HG02973 (cell line): Measurements from ENCODE around the gene ZSCAN21.

Experiments used
- ATAC-seq: cut with Tn5 transposase; IDR thresholded peaks from one replicate; pipeline ENCODE4 v1.9.1; 2021; ENCODE audit warnings: moderate library complexity; ENCODE audit not compliant: unreplicated experiment

The ZSCAN21 gene

GRCh38 chr7:100095289-100095688 lies 45.7 kb downstream of the ZSCAN21 start:
- no peak for ATAC-seq

- no peak for ATAC-seq
Observed at GRCh38 chr7:100095704-100096103, 46.1 kb downstream of the ZSCAN21 start.

- ATAC-seq: no peak
Observed at GRCh38 chr7:100098913-100099312, 49.3 kb downstream of the ZSCAN21 start.

GRCh38 chr7:100099452-100099851 lies 49.9 kb downstream of the ZSCAN21 start:
- ATAC-seq: no peak

- peak; percentile 55 for ATAC-seq
Observed at GRCh38 chr7:100100420-100101015, 50.9 kb downstream of the ZSCAN21 start.

- peak; percentile 79 for ATAC-seq
Observed at GRCh38 chr7:100101016-100101862, 51.7 kb downstream of the ZSCAN21 start, which contains the start of the genes AP4M1 and MCM7. AP4M1 (plus strand) TSS chr7:100101643; CDS start chr7:100101715, 72 bp downstream. MCM7 (minus strand) TSS chr7:100101397; CDS start chr7:100101294, 103 bp downstream.

- ATAC-seq: no peak
Observed at GRCh38 chr7:100102950-100103840, 53.6 kb downstream of the ZSCAN21 start.

GRCh38 chr7:100105534-100105933 lies 56.0 kb downstream of the ZSCAN21 start:
- no peak for ATAC-seq

GRCh38 chr7:100106633-100107032 lies 57.1 kb downstream of the ZSCAN21 start:
- no peak for ATAC-seq

- no peak for ATAC-seq
Observed at GRCh38 chr7:100107125-100107737, 57.7 kb downstream of the ZSCAN21 start.

- no peak for ATAC-seq
Observed at GRCh38 chr7:100107890-100108289, 58.3 kb downstream of the ZSCAN21 start.

- no peak for ATAC-seq
Observed at GRCh38 chr7:100109521-100110163, 60.1 kb downstream of the ZSCAN21 start.

- no peak for ATAC-seq
Observed at GRCh38 chr7:100111156-100111555, 61.6 kb downstream of the ZSCAN21 start.

GRCh38 chr7:100111914-100112313 lies 62.3 kb downstream of the ZSCAN21 start:
- no peak for ATAC-seq
